Measurements from ENCODE around the gene LRP1B.

The LRP1B gene

DNA sequence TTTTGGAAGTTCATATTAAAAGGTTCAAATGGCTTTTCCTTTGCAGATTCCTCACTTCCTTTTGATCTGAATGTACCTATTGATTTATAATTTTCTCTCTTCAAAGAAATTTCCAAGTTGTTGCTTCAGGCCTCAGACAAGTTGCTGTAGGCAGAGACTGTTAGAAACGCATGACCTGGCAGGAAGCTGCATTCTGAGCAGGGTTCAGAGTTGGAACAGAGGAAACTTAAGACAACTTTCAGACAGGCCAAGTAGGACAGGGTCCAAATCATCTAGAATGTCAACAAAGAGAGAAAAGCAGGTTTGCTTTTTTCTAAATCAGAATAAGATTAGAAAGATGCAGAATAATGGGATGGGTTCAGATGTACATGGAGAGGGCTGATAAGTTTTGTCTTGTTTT is 416.3 kb downstream of the LRP1B start:
- Histone ChIP-seq H3F3A (ENCODE audit: control insufficient read depth, insufficient read depth) (no peaks in the 10 kb centered on the region), H4K20me1 (ENCODE audit: control insufficient read depth, insufficient read depth, low read depth, low read length) (no peaks in the 10 kb centered on the region), H3K9me2 (replicated peaks; ENCODE audit: control insufficient read depth, low read length) (no peaks in the 10 kb centered on the region), H3K4me1 (ENCODE audit: control insufficient read depth, low read length) (no peaks in the 10 kb centered on the region), H3K27ac (ENCODE audit: low read depth, low read length) (no peak overlapping the region), H3K36me3 (ENCODE audit: control insufficient read depth, low read length) (no peaks in the 10 kb centered on the region), H3K4me2 (ENCODE audit: low read length) (no peak overlapping the region), H3K9me3 (ENCODE audit: control insufficient read depth, insufficient read depth, low read length) (no peaks in the 10 kb centered on the region), H3K79me2 (ENCODE audit: control insufficient read depth, low read length) (no peaks in the 10 kb centered on the region), H3K4me3 (ENCODE audit: low read length) (no peak overlapping the region), H3K27me3 (ENCODE audit: control insufficient read depth, low read length) (no peaks in the 10 kb centered on the region)
- TF ChIP-seq, protein P1, sequence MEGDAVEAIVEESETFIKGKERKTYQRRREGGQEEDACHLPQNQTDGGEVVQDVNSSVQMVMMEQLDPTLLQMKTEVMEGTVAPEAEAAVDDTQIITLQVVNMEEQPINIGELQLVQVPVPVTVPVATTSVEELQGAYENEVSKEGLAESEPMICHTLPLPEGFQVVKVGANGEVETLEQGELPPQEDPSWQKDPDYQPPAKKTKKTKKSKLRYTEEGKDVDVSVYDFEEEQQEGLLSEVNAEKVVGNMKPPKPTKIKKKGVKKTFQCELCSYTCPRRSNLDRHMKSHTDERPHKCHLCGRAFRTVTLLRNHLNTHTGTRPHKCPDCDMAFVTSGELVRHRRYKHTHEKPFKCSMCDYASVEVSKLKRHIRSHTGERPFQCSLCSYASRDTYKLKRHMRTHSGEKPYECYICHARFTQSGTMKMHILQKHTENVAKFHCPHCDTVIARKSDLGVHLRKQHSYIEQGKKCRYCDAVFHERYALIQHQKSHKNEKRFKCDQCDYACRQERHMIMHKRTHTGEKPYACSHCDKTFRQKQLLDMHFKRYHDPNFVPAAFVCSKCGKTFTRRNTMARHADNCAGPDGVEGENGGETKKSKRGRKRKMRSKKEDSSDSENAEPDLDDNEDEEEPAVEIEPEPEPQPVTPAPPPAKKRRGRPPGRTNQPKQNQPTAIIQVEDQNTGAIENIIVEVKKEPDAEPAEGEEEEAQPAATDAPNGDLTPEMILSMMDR (IDR thresholded peaks at IDR 0.05; ENCODE audit: low read depth, low read length, poor library complexity, severe bottlenecking) = no peak
- TF ChIP-seq EZH2phosphoT487 (IDR thresholded peaks at IDR 0.05; ENCODE audit: borderline replicate concordance, low read length) = no peak

DNA sequence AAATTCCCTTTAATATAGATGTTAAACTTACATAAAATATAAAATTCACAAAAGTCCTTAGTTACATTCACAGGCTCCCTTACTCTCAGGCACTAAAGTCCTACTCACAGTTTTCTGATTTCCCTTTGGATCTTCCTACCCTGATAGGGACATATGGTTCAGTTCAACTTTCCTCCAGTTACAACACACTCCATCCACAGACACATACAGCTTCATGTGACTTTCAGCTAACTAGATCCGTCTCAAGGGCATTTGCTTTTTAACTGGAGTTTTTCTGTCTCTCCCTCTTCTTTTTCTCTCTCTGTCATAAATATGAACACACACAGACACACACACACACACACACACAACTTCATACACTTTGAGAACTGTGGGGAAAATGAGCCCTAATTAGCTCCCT is 419.2 kb downstream of the LRP1B start:
- Histone ChIP-seq H3K4me1 (ENCODE audit: control insufficient read depth, low read length) (no peaks in the 10 kb centered on the region), H4K20me1 (ENCODE audit: control insufficient read depth, insufficient read depth, low read depth, low read length) (no peaks in the 10 kb centered on the region), H3F3A (ENCODE audit: control insufficient read depth, insufficient read depth) (no peaks in the 10 kb centered on the region), H3K27me3 (ENCODE audit: control insufficient read depth, low read length) (no peaks in the 10 kb centered on the region), H3K79me2 (ENCODE audit: control insufficient read depth, low read length) (no peaks in the 10 kb centered on the region), H3K9me3 (ENCODE audit: control insufficient read depth, insufficient read depth, low read length) (no peaks in the 10 kb centered on the region), H3K9me2 (replicated peaks; ENCODE audit: control insufficient read depth, low read length) (no peaks in the 10 kb centered on the region), H3K27ac (ENCODE audit: low read depth, low read length) (no peak overlapping the region), H3K36me3 (ENCODE audit: control insufficient read depth, low read length) (no peaks in the 10 kb centered on the region), H3K4me3 (ENCODE audit: low read length) (no peak overlapping the region), H3K4me2 (ENCODE audit: low read length) (no peak overlapping the region)
- TF ChIP-seq, protein P1 (IDR thresholded peaks at IDR 0.05; ENCODE audit: low read depth, low read length, poor library complexity, severe bottlenecking) = no peak
- no peak for TF ChIP-seq EZH2phosphoT487 (IDR thresholded peaks at IDR 0.05; ENCODE audit: borderline replicate concordance, low read length)

DNA sequence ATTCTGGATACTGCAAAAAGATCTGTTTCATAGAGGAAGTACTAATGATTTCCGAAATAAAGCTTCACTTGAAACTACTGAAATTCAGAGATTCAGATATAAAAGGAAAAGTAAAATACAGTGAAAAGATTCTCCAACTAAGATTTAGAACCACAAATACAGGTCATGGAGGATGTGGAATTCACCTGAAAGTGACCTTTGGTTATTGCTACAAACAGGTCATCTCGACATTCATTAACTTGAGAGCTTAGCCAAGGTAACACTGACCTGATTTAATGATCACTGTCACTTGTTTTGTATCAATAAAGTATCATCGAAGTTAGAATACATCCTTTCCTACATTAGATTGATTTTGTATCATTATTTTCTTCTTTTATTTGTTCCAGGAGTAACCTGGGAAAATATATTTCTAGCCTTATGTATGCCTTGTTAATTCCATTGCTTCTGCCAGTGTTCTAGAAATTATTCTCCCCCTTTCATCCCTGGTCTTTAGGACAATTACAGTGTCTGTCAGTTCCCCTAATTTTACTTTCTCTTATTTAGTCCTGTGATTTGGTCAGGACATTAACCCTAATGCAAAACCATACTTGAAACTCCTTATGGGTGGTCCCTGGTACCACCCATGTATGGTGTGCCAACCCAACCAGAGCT is 420.1 kb downstream of the LRP1B start:
- H3K4me2 ChIP-seq (ENCODE audit: low read length) = no peak overlapping the region
- no peaks in the 10 kb centered on the region for H3K79me2 ChIP-seq (ENCODE audit: control insufficient read depth, low read length)
- no peaks in the 10 kb centered on the region for H3K36me3 ChIP-seq (ENCODE audit: control insufficient read depth, low read length)
- no peaks in the 10 kb centered on the region for H3F3A ChIP-seq (ENCODE audit: control insufficient read depth, insufficient read depth)
- TF ChIP-seq, protein P1 (IDR thresholded peaks at IDR 0.05; ENCODE audit: low read depth, low read length, poor library complexity, severe bottlenecking) = no peak
- TF ChIP-seq EZH2phosphoT487 (IDR thresholded peaks at IDR 0.05; ENCODE audit: borderline replicate concordance, low read length) = no peak
- no peaks in the 10 kb centered on the region for H3K4me1 ChIP-seq (ENCODE audit: control insufficient read depth, low read length)
- no peaks in the 10 kb centered on the region for H3K9me3 ChIP-seq (ENCODE audit: control insufficient read depth, insufficient read depth, low read length)
- H3K9me2 ChIP-seq (replicated peaks; ENCODE audit: control insufficient read depth, low read length) = no peaks in the 10 kb centered on the region
- no peak overlapping the region for H3K27ac ChIP-seq (ENCODE audit: low read depth, low read length)
- H3K4me3 ChIP-seq (ENCODE audit: low read length) = no peak overlapping the region
- no peaks in the 10 kb centered on the region for H3K27me3 ChIP-seq (ENCODE audit: control insufficient read depth, low read length)
- H4K20me1 ChIP-seq (ENCODE audit: control insufficient read depth, insufficient read depth, low read depth, low read length) = no peaks in the 10 kb centered on the region
